Memory B cell (primary cell): ENCODE data around the gene ADD2.

Experiments used
- ATAC-seq: fragments of 150-1000 bp; cut with Tn5 transposase; 2 replicates; pipeline ENCODE4 v1.10.0; 2021; ENCODE audit warnings: low read depth, mild to moderate bottlenecking, moderate library complexity
- DNase-seq, 2 donors: peaks; one replicate each; pipeline ENCODE4 v3.0.0; 2022; ENCODE audit warnings: low spot score in 2 of 2
- H3K27ac Mint-ChIP-seq: one replicate; pipeline ENCODE4 v1.8.0; 2022; ENCODE audit warnings: mild to moderate bottlenecking, moderate library complexity, mixed read lengths
- H3K27me3 Mint-ChIP-seq: one replicate; pipeline ENCODE4 v1.8.0; 2022; ENCODE audit warnings: mixed read lengths
- H3K36me3 Mint-ChIP-seq: one replicate; pipeline ENCODE4 v1.8.0; 2022; ENCODE audit warnings: mild to moderate bottlenecking, mixed read lengths
- H3K4me1 Mint-ChIP-seq: one replicate; pipeline ENCODE4 v1.8.0; 2022; ENCODE audit warnings: mixed read lengths
- H3K4me3 Mint-ChIP-seq: one replicate; pipeline ENCODE4 v1.8.0; 2022; ENCODE audit warnings: mild to moderate bottlenecking, moderate library complexity, mixed read lengths
- H3K9me3 Mint-ChIP-seq: one replicate; pipeline ENCODE4 v1.8.0; 2022; ENCODE audit warnings: mixed read lengths

ADD2 gene

DNA sequence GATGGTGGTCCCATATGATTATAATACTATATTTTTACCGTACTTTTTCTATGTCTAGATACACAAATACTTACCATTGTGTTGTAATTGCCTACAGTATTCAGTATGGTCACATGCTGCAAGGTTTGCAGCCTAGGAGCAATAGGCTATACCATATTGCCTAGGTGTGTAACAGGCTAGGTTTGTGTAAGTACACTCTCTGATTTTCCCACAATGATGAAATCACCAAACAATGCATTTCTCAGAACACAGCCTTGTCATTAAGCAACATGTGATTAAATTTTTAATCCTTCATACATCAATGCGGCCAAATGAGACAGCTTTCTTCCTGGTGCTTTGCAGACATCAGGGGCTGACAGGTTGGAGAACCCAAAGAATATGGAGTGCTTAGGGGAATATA, 37.3 kb downstream of the ADD2 start:
- Mint-ChIP-seq H3K4me3 (no peak overlapping the region), H3K9me3 (no peaks in the 10 kb centered on the region)

DNA sequence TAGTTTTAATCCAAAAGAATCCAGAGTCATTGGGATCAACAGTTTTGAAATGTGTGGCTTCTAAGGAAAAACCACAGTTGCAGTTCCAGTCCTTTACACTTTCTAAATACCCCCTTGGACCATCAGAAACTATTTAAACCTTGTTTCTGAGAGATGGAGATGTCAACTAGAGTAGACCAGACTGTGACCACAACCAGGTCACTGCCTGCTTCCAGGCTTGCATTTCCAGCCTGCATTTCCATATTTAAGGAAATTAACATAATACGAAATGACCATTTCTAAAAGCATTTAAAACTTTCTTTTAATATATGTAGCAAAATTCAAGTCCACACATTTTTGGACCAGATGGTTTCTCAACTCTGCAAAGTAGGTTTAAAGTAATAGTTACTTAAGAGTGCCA, 38.4 kb downstream of the ADD2 start:
- no peak overlapping the region for H3K4me3 Mint-ChIP-seq
- peaks cover 2% of the 10 kb centered on the region for H3K36me3 Mint-ChIP-seq
- H3K4me1 Mint-ChIP-seq, result peaks cover 24% of the 10 kb centered on the region
- H3K27ac Mint-ChIP-seq, result no peak overlapping the region
- H3K9me3 Mint-ChIP-seq, result no peaks in the 10 kb centered on the region
- no peak for ATAC-seq
- no peaks in the 10 kb centered on the region for H3K27me3 Mint-ChIP-seq
- no peak for DNase-seq

More for the DNA sequence above, 37.3 kb downstream of the ADD2 start:
- H3K27ac Mint-ChIP-seq, result no peak overlapping the region
- H3K4me1 Mint-ChIP-seq, result peaks cover 32% of the 10 kb centered on the region
- H3K27me3 Mint-ChIP-seq, result no peaks in the 10 kb centered on the region
- DNase-seq (no peak), ATAC-seq (no peak)
- peaks cover 2% of the 10 kb centered on the region for H3K36me3 Mint-ChIP-seq

DNA sequence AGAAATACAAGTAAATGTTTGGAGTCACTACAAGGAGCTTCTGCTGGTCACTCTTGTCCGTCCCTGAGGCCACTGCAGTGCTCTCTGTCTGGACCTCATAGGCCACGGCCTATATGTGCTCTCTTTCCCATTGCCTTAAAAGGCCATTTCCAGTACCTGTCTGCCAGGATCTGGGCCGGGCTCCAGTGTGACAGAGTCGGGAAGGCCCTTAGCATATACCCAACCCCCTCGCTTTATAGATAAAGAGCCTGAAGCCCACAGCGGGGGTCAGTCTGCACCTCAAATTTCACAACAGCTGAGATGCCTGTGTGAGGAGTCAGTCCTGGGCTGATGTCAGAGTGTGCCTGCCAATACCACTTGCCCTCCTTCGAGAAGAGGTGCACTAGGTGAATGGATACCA, 39.9 kb downstream of the ADD2 start:
- no peak overlapping the region for H3K4me3 Mint-ChIP-seq
- H3K27me3 Mint-ChIP-seq, result no peaks in the 10 kb centered on the region
- H3K9me3 Mint-ChIP-seq, result no peaks in the 10 kb centered on the region
- no peak for DNase-seq
- peaks cover 2% of the 10 kb centered on the region for H3K36me3 Mint-ChIP-seq
- no peak overlapping the region for H3K27ac Mint-ChIP-seq
- peaks cover 16% of the 10 kb centered on the region for H3K4me1 Mint-ChIP-seq
- ATAC-seq, result no peak

DNA sequence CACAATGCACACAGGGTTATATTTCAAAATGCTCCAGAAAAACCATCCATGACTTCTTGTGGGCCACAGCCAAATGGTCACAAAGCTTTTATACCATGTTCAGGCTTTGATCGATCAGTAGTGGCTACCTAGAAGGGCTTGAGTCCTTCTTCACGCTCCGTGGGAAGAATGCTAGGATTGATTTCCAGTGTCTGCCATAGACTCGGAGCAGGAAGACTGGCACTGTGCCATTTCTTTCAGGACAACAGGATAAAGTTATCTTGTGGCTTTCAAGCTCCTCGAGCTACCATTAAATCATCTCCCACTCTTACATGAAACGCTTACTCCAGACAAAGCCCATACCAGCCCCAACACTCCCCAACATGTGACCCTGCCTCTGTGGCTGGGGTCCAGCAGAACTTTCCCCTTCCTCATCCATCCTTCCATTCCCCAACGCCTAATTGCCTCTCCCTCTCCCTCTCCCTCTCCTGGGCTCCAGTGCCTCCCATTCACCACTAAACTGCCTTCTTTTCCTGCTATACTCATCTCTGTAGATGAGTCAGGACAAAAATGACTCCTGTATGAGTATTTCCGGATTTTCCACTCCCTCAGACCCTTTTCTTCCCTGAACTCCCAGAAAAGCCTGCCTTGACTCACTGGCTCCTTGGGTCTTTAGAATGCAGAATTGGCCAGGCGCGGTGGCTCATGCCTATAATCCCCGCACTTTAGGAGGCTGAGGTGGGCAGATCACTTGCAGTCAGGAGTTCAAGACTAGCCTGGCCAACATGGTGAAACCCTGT, 40.9 kb downstream of the ADD2 start:
- DNase-seq (no peak), ATAC-seq (no peak)
- Mint-ChIP-seq H3K9me3 (no peaks in the 10 kb centered on the region), H3K27me3 (no peaks in the 10 kb centered on the region), H3K27ac (no peak overlapping the region), H3K4me3 (no peak overlapping the region), H3K4me1 (peaks cover 20% of the 10 kb centered on the region), H3K36me3 (peaks cover 2% of the 10 kb centered on the region)

- DNase-seq (no peak), ATAC-seq (no peak)
- H3K36me3 Mint-ChIP-seq, result peaks cover 2% of the 10 kb centered on the region
- H3K27me3 Mint-ChIP-seq, result no peaks in the 10 kb centered on the region
- H3K9me3 Mint-ChIP-seq, result no peaks in the 10 kb centered on the region
- H3K27ac Mint-ChIP-seq, result no peak overlapping the region
- H3K4me1 Mint-ChIP-seq, result peaks cover 12% of the 10 kb centered on the region
- no peak overlapping the region for H3K4me3 Mint-ChIP-seq
Observed at GRCh38 chr2:70725505-70725904, 42.5 kb downstream of the ADD2 start.

DNA sequence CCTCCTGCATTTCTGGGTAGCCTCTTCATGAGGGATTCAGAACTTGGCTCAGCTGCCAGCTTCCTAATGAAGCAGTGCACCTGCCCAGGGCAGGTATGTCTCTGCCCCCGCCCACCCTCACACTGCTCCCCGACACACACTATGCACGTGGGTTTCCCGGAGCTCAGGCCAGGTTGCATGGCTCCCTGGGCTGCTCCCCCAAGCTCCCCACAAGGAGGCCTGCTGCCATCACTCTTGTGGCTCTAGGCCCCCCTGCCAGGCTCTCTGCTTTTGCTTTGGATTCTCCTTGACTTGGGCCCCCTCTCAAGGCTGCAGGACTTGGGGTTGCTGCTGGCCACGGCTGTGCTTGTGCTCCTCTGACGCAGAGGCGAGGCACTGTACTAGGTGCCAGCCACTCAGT, 43.6 kb downstream of the ADD2 start:
- ATAC-seq (no peak), DNase-seq (no peak)
- Mint-ChIP-seq H3K9me3 (no peaks in the 10 kb centered on the region), H3K27me3 (no peaks in the 10 kb centered on the region), H3K27ac (no peak overlapping the region), H3K36me3 (peaks cover 2% of the 10 kb centered on the region), H3K4me1 (peaks cover 17% of the 10 kb centered on the region), H3K4me3 (no peak overlapping the region)

GRCh38 chr2:70723286-70723885, 44.6 kb downstream of the ADD2 start:
- no peak overlapping the region for H3K4me3 Mint-ChIP-seq
- H3K4me1 Mint-ChIP-seq, result peaks cover 13% of the 10 kb centered on the region
- H3K9me3 Mint-ChIP-seq, result no peaks in the 10 kb centered on the region
- no peak for ATAC-seq
- no peak for DNase-seq
- no peaks in the 10 kb centered on the region for H3K36me3 Mint-ChIP-seq
- no peak overlapping the region for H3K27ac Mint-ChIP-seq
- no peaks in the 10 kb centered on the region for H3K27me3 Mint-ChIP-seq

GRCh38 chr2:70720124-70720523, 47.9 kb downstream of the ADD2 start:
- Mint-ChIP-seq H3K27me3 (no peaks in the 10 kb centered on the region), H3K36me3 (no peaks in the 10 kb centered on the region)

DNA sequence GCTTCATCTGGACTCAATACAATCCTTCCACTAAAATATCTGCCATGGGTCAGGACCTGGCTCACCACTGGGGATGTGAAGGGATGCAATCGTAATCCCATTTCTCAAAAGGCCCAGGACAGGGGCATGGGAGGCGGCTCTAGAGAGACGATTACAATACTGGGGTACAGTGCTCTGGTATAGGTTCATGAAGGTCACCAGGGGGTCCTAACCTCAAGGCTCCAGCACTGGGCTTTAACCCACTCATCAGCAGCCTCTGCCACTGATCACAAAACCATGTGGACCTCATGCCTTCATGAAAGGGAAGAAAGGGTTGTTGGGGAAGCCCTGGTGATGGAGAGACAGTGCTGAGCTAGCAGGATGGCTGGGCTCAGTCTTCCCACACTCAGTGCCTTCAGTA, 48.8 kb downstream of the ADD2 start:
- H3K36me3 Mint-ChIP-seq, result no peaks in the 10 kb centered on the region
- ATAC-seq, result no peak
- H3K4me1 Mint-ChIP-seq, result peaks cover 13% of the 10 kb centered on the region
- no peak overlapping the region for H3K27ac Mint-ChIP-seq
- no peak for DNase-seq
- H3K9me3 Mint-ChIP-seq, result no peaks in the 10 kb centered on the region
- H3K27me3 Mint-ChIP-seq, result no peaks in the 10 kb centered on the region
- H3K4me3 Mint-ChIP-seq, result no peak overlapping the region

More at GRCh38 chr2:70720124-70720523, 47.9 kb downstream of the ADD2 start:
- ATAC-seq, result no peak
- H3K27ac Mint-ChIP-seq, result no peak overlapping the region
- no peak overlapping the region for H3K4me3 Mint-ChIP-seq
- DNase-seq, result no peak
- peaks cover 13% of the 10 kb centered on the region for H3K4me1 Mint-ChIP-seq
- no peaks in the 10 kb centered on the region for H3K9me3 Mint-ChIP-seq

- no peak overlapping the region for H3K4me3 Mint-ChIP-seq
- no peaks in the 10 kb centered on the region for H3K9me3 Mint-ChIP-seq
- H3K27ac Mint-ChIP-seq, result no peak overlapping the region
- ATAC-seq (no peak), DNase-seq (no peak)
- peaks cover 13% of the 10 kb centered on the region for H3K4me1 Mint-ChIP-seq
- H3K36me3 Mint-ChIP-seq, result no peaks in the 10 kb centered on the region
- H3K27me3 Mint-ChIP-seq, result no peaks in the 10 kb centered on the region
Observed at GRCh38 chr2:70718736-70719135, 49.3 kb downstream of the ADD2 start.

- Mint-ChIP-seq H3K36me3 (no peaks in the 10 kb centered on the region), H3K27ac (no peak overlapping the region), H3K4me3 (no peak overlapping the region), H3K4me1 (peaks cover 13% of the 10 kb centered on the region), H3K9me3 (no peaks in the 10 kb centered on the region), H3K27me3 (no peaks in the 10 kb centered on the region)
- ATAC-seq (no peak), DNase-seq (no peak)
Observed at GRCh38 chr2:70718241-70718640, 49.8 kb downstream of the ADD2 start.

DNA sequence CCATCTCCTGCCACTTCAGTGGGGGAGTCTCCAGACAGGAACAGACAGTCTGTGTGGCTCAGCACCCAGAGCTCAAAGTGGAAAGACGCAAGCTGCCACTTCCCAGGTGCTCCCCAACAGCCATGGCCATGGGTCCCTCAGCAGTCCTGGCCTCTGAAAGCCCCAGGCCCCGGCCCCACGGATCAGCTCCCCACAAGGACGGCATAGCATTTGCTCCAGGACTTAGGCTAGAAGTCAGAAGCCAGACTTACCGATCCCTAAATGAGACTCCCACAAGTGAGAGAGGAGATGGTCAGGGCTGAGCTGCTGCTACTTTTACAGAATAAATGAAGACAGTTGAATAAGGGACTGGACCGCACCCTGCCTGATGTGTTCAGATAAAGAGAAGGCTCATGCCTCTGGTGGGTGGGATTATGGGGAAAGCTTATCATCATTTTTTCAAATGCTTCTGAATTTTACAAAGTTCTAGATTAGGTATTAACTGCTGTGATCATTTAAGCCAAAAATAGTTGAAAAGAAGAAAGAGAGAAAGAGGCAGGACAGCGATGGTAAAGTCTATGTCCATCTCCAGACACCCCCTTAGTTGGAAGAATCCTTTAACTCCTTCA, 50.5 kb downstream of the ADD2 start:
- Mint-ChIP-seq H3K27ac (no peak overlapping the region), H3K9me3 (no peaks in the 10 kb centered on the region), H3K4me3 (no peak overlapping the region), H3K4me1 (peaks cover 12% of the 10 kb centered on the region), H3K27me3 (no peaks in the 10 kb centered on the region), H3K36me3 (peaks cover under 1% of the 10 kb centered on the region)
- no peak for DNase-seq
- no peak for ATAC-seq

GRCh38 chr2:70716951-70717350, 51.0 kb downstream of the ADD2 start:
- Mint-ChIP-seq H3K36me3 (peaks cover 3% of the 10 kb centered on the region), H3K9me3 (no peaks in the 10 kb centered on the region), H3K27ac (no peak overlapping the region), H3K4me1 (peaks cover 8% of the 10 kb centered on the region), H3K4me3 (no peak overlapping the region), H3K27me3 (no peaks in the 10 kb centered on the region)
- DNase-seq (no peak), ATAC-seq (no peak)

GRCh38 chr2:70716131-70716743, 51.8 kb downstream of the ADD2 start:
- no peak for ATAC-seq
- H3K4me3 Mint-ChIP-seq, result no peak overlapping the region
- H3K27me3 Mint-ChIP-seq, result no peaks in the 10 kb centered on the region
- peaks cover 5% of the 10 kb centered on the region for H3K36me3 Mint-ChIP-seq
- H3K27ac Mint-ChIP-seq, result no peak overlapping the region
- no peaks in the 10 kb centered on the region for H3K9me3 Mint-ChIP-seq
- peaks cover 8% of the 10 kb centered on the region for H3K4me1 Mint-ChIP-seq
- no peak for DNase-seq
